DND-41 (cell line): ENCODE data around the gene HOMER3.

ENCODE experiments used
- ATAC-seq: fragments of 200-7000 bp; cut with Tn5 transposase; 3 replicates; pipeline ENCODE4 v1.9.1; 2021; ENCODE audit warnings: low read depth; ENCODE audit not compliant: insufficient read depth
- DNase-seq: peaks from one replicate; pipeline ENCODE4 v3.0.0-alpha.2; 2020
- H2AFZ ChIP-seq: 2 replicates; pipeline ENCODE4 v1.6.0; 2012; ENCODE audit warnings: low read depth, low read length
- H3K27ac ChIP-seq: 2 replicates; pipeline ENCODE4 v1.5.1; 2012; ENCODE audit warnings: low read length, inconsistent platforms
- H3K27me3 ChIP-seq: fragments of 200-600 bp; sonication (generic); 2 replicates; pipeline ENCODE4 v1.6.0; 2012; ENCODE audit warnings: low read length, mild to moderate bottlenecking, inconsistent platforms; ENCODE audit not compliant: insufficient read depth, poor library complexity
- H3K36me3 ChIP-seq: 2 replicates; pipeline ENCODE4 v1.5.1; 2012; ENCODE audit warnings: low read length, inconsistent platforms; ENCODE audit not compliant: insufficient read depth
- H3K4me1 ChIP-seq: 2 replicates; pipeline ENCODE4 v1.5.1; 2012; ENCODE audit warnings: mild to moderate bottlenecking, low read length; ENCODE audit not compliant: insufficient read depth
- H3K4me2 ChIP-seq: 2 replicates; pipeline ENCODE4 v1.6.0; 2012; ENCODE audit warnings: mild to moderate bottlenecking, moderate library complexity, low read length, inconsistent platforms; ENCODE audit not compliant: insufficient read depth
- H3K4me3 ChIP-seq, 2 experiments: fragments of 200-600 bp in 1 of 2; shearing (Covaris generic) in 1 of 2; 2 replicates each; pipeline ENCODE4 v1.5.1; 2012 to 2016; ENCODE audit warnings: inconsistent platforms in 2 of 2, low read length in 2 of 2, mild to moderate bottlenecking in 2 of 2, low read depth in 1 of 2, moderate library complexity in 1 of 2
- H3K79me2 ChIP-seq: 2 replicates; pipeline ENCODE4 v1.6.0; 2012; ENCODE audit warnings: low read length, inconsistent platforms; ENCODE audit not compliant: insufficient read depth
- H3K9ac ChIP-seq: 2 replicates; pipeline ENCODE4 v1.6.0; 2012; ENCODE audit warnings: low read depth, mild to moderate bottlenecking, inconsistent platforms, low read length, moderate library complexity
- H3K9me3 ChIP-seq: 2 replicates; pipeline ENCODE4 v1.5.1; 2012; ENCODE audit warnings: low read length, moderate library complexity, mild to moderate bottlenecking, inconsistent platforms; ENCODE audit not compliant: insufficient read depth, severe bottlenecking
- H4K20me1 ChIP-seq: 2 replicates; pipeline ENCODE4 v1.6.0; 2012; ENCODE audit warnings: low read length; ENCODE audit not compliant: insufficient read depth
- EZH2 ChIP-seq: IDR thresholded peaks from 3 replicates; pipeline ENCODE4 v1.6.1; 2012; ENCODE audit warnings: borderline replicate concordance, low read depth, mild to moderate bottlenecking, moderate library complexity, low read length, inconsistent platforms; ENCODE audit not compliant: severe bottlenecking
- TF ChIP-seq, protein P1 (sequence below): IDR thresholded peaks from 2 replicates; pipeline ENCODE4 v1.5.1; 2012; ENCODE audit warnings: borderline replicate concordance, low read length, moderate library complexity, mild to moderate bottlenecking; ENCODE audit not compliant: poor library complexity, severe bottlenecking; ENCODE audit errors: extremely low read depth

HOMER3 gene

DNA sequence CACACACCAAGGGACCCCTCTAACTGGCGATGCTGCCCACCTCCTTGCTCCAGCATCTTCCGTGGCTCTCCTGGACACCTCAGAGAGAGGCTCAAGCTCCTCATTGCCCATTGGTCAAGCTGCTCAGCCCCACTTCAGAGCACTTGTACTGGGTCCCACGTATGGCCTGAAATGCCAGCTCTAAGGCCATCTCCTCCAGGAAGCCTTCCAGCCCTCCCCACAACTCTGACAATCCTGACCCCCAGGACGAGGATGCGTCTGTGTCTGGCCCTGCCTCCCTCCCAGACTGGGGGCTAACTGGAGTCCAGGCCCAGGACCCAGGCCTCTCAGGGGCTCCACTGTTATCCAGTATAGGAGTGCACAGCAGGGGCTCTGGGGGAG, 7.9 kb upstream of the HOMER3 start:
- DNase-seq = no peak
- H3K4me1 ChIP-seq = no peaks in the 10 kb centered on the region

DNA sequence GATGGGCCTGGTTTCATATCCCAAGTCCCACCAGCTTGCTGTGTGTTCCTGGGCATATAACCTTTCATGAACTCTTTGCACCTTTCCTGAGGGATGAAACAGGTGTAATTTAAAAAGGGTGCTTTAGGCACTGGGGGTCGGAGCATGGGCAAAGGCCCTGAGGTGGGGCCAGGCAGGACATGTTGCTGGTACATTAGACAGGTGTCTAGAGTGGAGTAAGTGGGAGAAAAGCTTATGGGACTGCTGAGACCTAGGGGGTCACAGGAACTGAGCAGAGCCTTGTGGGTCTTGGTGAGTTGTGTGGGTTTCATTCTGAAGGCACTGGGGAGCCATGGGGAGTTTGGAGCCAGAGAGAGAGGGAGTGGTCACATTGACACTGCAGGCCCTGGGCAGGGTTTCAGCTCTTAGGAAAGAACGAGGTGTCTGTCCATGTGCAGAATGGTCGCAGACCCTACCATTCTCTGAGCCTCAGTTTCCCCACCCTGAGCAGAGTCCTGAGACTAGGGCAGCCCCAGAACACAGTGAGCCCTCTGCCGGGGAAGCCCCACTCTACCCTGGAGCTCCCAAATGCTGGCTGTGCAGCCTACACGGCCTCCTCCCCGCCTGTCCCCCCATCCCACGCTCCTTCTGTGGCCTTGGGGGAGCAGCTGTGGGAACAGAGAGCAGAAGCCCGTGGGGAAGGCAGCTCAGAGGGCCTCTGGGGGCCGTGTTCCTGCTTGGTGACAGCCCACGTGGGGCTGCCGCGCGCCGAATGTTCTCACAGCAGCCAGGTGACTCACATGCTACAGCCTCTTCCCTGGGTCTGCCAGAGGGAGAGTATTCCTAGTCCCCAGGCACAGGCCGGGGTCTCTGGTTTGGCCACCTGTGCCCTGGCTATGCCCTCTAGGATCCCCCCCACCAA, 7.3 kb upstream of the HOMER3 start:
- ATAC-seq (no peak), DNase-seq (no peak)
- Histone ChIP-seq H3K36me3 (no peaks in the 10 kb centered on the region), H3K9ac (no peak overlapping the region), H3K27ac (no peak overlapping the region), H3K9me3 (no peaks in the 10 kb centered on the region), H3K79me2 (no peaks in the 10 kb centered on the region), H3K4me2 (no peak overlapping the region), H3K4me3 (no peak overlapping the region), H3K27me3 (no peaks in the 10 kb centered on the region), H2AFZ (no peak overlapping the region), H4K20me1 (no peaks in the 10 kb centered on the region), H3K4me1 (no peaks in the 10 kb centered on the region)
- TF ChIP-seq, protein P1, sequence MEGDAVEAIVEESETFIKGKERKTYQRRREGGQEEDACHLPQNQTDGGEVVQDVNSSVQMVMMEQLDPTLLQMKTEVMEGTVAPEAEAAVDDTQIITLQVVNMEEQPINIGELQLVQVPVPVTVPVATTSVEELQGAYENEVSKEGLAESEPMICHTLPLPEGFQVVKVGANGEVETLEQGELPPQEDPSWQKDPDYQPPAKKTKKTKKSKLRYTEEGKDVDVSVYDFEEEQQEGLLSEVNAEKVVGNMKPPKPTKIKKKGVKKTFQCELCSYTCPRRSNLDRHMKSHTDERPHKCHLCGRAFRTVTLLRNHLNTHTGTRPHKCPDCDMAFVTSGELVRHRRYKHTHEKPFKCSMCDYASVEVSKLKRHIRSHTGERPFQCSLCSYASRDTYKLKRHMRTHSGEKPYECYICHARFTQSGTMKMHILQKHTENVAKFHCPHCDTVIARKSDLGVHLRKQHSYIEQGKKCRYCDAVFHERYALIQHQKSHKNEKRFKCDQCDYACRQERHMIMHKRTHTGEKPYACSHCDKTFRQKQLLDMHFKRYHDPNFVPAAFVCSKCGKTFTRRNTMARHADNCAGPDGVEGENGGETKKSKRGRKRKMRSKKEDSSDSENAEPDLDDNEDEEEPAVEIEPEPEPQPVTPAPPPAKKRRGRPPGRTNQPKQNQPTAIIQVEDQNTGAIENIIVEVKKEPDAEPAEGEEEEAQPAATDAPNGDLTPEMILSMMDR = no peak
- no peak for TF ChIP-seq EZH2

More for the DNA sequence above, 7.9 kb upstream of the HOMER3 start:
- ATAC-seq = no peak
- Histone ChIP-seq H3K9me3 (no peaks in the 10 kb centered on the region), H2AFZ (no peak overlapping the region), H3K4me2 (no peak overlapping the region), H3K4me3 (no peak overlapping the region), H3K9ac (no peak overlapping the region), H3K79me2 (no peaks in the 10 kb centered on the region), H3K36me3 (no peaks in the 10 kb centered on the region), H3K27me3 (no peaks in the 10 kb centered on the region), H3K27ac (no peak overlapping the region), H4K20me1 (no peaks in the 10 kb centered on the region)
- TF ChIP-seq, protein P1 = no peak
- no peak for TF ChIP-seq EZH2

DNA sequence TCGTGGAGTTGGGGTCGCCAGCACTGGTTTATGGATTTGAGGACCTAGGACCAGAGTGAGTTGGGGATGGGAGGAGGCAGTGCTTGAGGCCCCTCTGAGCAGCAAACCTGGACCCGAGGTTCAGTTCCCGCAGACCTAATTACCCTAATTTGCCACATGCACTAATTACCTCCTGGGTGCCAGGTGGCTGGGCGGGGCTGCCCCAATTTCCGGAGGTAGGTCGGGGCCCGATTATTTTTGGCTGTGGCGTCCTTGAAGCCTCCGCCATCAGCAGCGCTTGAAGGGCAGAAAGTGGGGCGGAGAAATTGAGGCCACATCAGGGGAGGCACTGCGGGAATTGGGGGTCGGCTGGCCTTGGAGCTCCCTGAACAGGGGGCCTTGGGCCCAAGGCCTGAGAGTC, 5.9 kb upstream of the HOMER3 start:
- H3K27ac ChIP-seq = no peak overlapping the region
- H3K36me3 ChIP-seq = no peaks in the 10 kb centered on the region
- H3K27me3 ChIP-seq = no peaks in the 10 kb centered on the region
- ATAC-seq (no peak), DNase-seq (no peak)
- no peak overlapping the region for H3K9ac ChIP-seq
- no peak for TF ChIP-seq EZH2
- TF ChIP-seq, protein P1 = no peak
- no peak overlapping the region for H2AFZ ChIP-seq
- no peak overlapping the region for H3K4me3 ChIP-seq
- no peaks in the 10 kb centered on the region for H4K20me1 ChIP-seq
- H3K4me1 ChIP-seq = no peaks in the 10 kb centered on the region
- no peak overlapping the region for H3K4me2 ChIP-seq
- no peaks in the 10 kb centered on the region for H3K9me3 ChIP-seq
- no peaks in the 10 kb centered on the region for H3K79me2 ChIP-seq
